Ectodermal cell (in vitro differentiated cells): Measurements from ENCODE around the gene WWC2.

ENCODE experiments used
- H3K27ac ChIP-seq: 2 replicates; pipeline ENCODE4 v1.7.0; 2013; ENCODE audit warnings: mild to moderate bottlenecking, low read depth, low read length; ENCODE audit not compliant: insufficient read depth, poor library complexity, severe bottlenecking
- H3K27me3 ChIP-seq: 2 replicates; pipeline ENCODE4 v1.7.0; 2013; ENCODE audit warnings: mild to moderate bottlenecking, low read length; ENCODE audit not compliant: insufficient read depth, control insufficient read depth, poor library complexity, severe bottlenecking
- H3K36me3 ChIP-seq: one replicate; pipeline ENCODE4 v1.7.0; 2013; ENCODE audit warnings: low read length; ENCODE audit not compliant: control insufficient read depth, insufficient read depth
- H3K4me1 ChIP-seq: one replicate; pipeline ENCODE4 v1.7.0; 2013; ENCODE audit warnings: low read length; ENCODE audit not compliant: control insufficient read depth, insufficient read depth
- H3K4me3 ChIP-seq: 2 replicates; pipeline ENCODE4 v1.7.0; 2013; ENCODE audit warnings: low read depth, low read length, control low read depth; ENCODE audit not compliant: insufficient read depth
- H3K9me3 ChIP-seq: 2 replicates; pipeline ENCODE4 v1.7.0; 2013; ENCODE audit warnings: mild to moderate bottlenecking, low read length, moderate library complexity; ENCODE audit not compliant: control insufficient read depth
- WGBS, 2 experiments: methylation state at CpG; one replicate each; pipeline ENCODE4 v1.1.7; 2013; ENCODE audit warnings: missing lambda C conversion rate in 2 of 2; 5-methylcytosine and 5-hydroxymethylcytosine counted together

WWC2 gene

DNA sequence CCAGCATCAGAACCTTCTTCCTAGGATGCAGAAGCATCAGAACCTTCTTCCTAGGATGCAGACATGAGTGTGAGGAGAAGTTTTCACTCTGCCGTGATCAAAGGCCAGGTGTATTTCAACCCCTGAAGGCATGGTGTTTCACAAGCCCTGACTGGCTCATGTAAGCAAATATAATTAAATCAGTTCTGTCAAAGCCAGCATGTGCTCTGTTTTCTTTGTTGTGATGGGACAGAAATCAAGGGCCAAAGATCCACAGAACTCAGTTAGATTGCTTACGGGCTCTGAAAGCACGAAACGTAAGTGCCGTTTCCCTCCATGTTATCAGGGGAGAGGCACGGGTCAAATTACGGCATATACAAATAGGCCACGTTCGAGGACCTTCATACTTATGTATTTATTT is 255.2 kb downstream of the WWC2 start:
- H3K27ac ChIP-seq: no peak overlapping the region

DNA sequence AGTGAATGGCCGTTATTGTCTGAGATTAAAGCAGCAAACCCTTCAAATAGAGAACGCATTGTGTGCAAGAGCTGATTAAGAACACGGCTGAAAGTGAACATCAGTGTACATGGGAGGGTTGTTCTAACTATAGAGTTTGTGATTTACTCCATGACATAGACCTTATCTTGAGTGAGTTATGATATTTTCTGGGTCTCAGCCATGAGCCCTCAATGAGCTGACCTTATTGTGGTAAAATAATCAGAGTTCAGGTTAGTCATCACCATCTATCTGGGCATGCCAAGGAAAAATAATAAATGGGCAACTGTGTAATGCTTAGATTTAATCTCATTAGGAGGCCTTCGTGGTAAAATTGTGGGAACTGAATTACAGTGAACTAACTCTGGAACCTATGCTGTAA is 256.3 kb downstream of the WWC2 start:
- Histone ChIP-seq H3K4me3 (no peak overlapping the region), H3K9me3 (no peaks in the 10 kb centered on the region), H3K27ac (no peak overlapping the region), H3K27me3 (no peaks in the 10 kb centered on the region), H3K36me3 (no peaks in the 10 kb centered on the region), H3K4me1 (no peaks in the 10 kb centered on the region)
- 93 to 97% methylated on average over 4 of the region's 4 CpGs for WGBS, 2 experiments

More for the DNA sequence above, 255.2 kb downstream of the WWC2 start:
- Histone ChIP-seq H3K4me1 (no peaks in the 10 kb centered on the region), H3K9me3 (no peaks in the 10 kb centered on the region), H3K27me3 (no peaks in the 10 kb centered on the region), H3K4me3 (no peak overlapping the region), H3K36me3 (no peaks in the 10 kb centered on the region)
- 84 to 88% methylated on average over 9 of the region's 9 CpGs for WGBS, 2 experiments

DNA sequence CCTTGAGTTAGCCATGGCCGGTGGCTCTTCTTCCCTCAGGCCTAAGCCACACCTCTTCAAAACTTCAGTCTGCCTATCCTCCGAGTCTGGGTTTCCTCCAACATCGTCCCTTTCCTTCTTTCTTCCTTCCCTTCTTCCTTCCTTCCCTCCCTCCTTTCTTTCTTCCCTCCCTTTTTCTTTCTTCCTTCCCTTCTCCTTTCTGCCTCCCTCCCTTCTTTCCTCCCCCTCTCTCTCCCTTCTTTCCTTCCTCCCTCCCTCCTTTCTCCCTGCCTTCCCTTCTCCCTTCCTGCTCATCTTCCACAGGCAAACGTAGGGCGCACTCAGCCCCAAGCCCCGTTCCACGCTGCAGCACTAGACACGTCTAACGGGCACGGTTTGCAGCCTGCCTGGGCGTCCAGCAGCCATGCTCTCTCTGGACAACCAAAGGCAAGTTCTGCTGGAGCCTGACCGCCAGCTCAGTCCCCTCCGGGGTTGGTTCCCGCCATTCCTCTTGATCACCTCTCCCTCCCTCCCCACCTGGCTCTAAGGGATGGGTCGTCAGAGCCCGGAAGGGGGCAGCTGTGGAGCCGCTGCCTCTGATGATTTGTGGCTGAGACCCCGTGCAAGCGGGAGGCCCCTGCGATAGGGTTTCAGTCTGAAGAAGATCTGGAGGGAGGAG is 257.2 kb downstream of the WWC2 start:
- no peaks in the 10 kb centered on the region for H3K27me3 ChIP-seq
- no peaks in the 10 kb centered on the region for H3K9me3 ChIP-seq
- no peaks in the 10 kb centered on the region for H3K4me1 ChIP-seq
- WGBS, 2 experiments: 88 to 92% methylated on average over 20 of the region's 20 CpGs
- no peak overlapping the region for H3K4me3 ChIP-seq
- no peak overlapping the region for H3K27ac ChIP-seq
- H3K36me3 ChIP-seq: no peaks in the 10 kb centered on the region

DNA sequence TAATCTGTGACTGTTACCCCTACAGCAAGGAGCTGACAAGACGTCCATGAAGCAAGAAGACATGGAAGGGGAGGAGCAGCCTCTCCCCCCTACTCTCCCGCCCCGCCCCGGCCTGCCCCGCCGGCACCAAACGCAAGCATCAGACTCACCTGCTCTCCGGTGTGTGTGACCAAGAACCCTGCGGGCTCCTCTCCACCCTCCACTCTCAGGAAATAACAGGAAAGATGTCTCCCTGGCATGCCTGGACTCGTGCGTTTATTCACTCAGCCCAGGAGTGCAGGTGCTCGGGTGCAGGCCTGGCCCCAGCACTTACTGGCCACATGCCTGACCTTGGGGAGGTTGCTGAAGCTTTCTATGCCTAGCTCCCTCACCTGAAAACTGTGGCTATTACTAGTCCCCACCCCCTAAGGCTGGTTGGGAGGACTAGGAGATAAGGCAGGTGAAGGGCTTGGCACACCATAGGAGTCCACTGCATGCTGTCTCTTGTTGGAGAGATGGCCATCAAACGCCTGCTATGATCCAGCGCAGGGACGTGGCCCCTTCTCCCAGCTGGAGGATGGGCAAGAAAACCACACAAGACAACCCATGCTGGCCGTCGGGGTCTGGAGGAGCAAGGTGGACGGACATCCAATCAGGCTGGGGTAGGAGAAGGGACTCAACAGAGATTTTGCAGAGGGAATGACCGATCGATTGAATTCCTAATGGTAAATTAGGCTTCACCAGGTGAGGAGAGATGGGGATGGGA is 258.0 kb downstream of the WWC2 start:
- H3K4me3 ChIP-seq: no peak overlapping the region
- no peak overlapping the region for H3K27ac ChIP-seq
- 94% methylated on average over 20 of the region's 20 CpGs for WGBS, 2 experiments
- no peaks in the 10 kb centered on the region for H3K9me3 ChIP-seq
- H3K4me1 ChIP-seq: no peaks in the 10 kb centered on the region
- no peaks in the 10 kb centered on the region for H3K27me3 ChIP-seq
- no peaks in the 10 kb centered on the region for H3K36me3 ChIP-seq

DNA sequence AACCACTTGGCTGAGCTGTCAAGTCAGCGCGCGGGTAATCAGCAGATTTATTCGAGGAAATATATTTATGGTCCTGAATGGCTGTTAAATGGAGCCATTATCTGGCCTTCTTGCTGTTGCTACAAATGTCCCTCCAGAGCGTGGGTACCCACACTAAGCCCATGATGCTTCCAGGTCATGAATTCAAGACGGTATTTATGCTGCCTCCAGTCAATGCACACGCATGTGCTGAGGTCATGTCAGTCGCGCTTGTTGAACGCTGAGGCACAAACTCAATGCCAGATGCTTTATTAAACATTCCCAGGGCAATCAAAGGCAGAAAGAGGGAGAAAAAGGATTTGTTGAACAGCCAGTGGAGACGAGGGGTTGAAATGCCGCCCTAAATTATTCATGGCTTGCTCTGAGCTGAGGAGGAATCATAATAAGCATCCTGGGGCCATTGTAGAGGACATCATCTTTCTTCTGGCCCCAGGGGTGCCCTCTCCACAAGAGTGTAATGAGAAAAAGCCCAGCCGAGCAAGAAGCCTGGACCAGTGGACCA is 259.2 kb downstream of the WWC2 start:
- Histone ChIP-seq H3K27ac (no peak overlapping the region), H3K27me3 (no peaks in the 10 kb centered on the region), H3K4me1 (no peaks in the 10 kb centered on the region), H3K9me3 (no peaks in the 10 kb centered on the region), H3K36me3 (no peaks in the 10 kb centered on the region), H3K4me3 (no peak overlapping the region)
- 86% methylated on average over 13 of the region's 13 CpGs for WGBS, 2 experiments

DNA sequence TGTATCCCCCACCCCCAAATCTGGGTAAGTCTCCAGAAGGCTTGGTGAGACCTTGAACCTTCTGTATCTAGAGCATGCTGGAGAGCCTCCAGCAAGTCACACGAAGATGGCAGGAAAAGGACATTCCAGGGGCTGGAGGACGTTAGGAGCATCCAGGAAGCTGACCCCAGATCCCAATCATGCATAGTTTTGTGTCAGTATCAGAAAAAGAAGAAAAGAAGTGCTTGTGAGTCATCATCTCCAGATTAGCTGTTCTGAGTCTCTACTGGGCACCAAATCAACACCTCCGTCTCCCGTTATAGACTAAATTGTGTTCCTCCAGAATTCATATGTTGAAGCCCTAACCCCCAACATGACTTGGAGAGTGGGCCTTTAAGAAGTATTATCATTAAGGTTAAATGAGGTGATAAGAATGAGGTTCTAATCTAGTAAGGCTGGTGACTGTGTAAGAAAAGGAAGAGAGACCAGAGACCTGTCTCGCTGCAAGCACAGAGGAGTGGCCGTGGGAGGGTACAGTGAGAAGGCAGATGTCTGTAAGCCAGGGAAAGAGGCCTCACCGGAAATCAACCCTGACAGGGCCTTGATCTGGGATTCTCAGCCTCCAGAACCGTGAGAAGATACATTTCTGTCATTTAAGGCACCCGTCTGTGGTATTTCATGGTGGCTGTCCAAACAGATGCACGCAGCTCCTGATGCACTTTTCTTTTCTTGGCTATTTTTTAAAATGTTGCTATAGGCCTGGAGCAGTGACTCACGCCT is 261.3 kb downstream of the WWC2 start:
- Histone ChIP-seq H3K4me1 (peaks cover 5% of the 10 kb centered on the region), H3K4me3 (no peak overlapping the region), H3K27me3 (no peaks in the 10 kb centered on the region), H3K27ac (no peak overlapping the region), H3K36me3 (no peaks in the 10 kb centered on the region), H3K9me3 (no peaks in the 10 kb centered on the region)
- WGBS, 2 experiments: 84 to 85% methylated on average over 11 of the region's 11 CpGs

DNA sequence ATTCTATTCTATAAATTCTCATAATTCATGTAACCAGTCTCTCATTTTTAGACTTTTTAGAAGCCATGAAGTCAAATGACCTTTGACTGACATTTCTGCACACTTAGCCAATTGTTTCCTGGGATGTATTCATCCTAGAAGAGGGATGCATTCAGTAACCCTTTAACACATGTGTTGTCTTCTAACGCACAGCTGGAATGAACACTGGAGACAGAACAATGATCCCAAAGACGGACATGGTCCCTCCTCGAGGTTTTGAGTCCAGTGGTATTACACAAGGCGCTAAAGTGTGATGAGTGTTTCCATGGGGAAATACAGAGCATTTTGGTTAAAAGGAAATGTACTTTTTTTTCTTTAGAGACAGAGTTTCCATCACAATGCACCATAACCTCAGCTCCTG is 263.0 kb downstream of the WWC2 start:
- Histone ChIP-seq H3K9me3 (no peaks in the 10 kb centered on the region), H3K36me3 (no peaks in the 10 kb centered on the region), H3K27ac (no peak overlapping the region), H3K4me1 (peaks cover 5% of the 10 kb centered on the region), H3K4me3 (no peak overlapping the region), H3K27me3 (no peaks in the 10 kb centered on the region)
- 97 to 98% methylated on average over 4 of the region's 4 CpGs for WGBS, 2 experiments

DNA sequence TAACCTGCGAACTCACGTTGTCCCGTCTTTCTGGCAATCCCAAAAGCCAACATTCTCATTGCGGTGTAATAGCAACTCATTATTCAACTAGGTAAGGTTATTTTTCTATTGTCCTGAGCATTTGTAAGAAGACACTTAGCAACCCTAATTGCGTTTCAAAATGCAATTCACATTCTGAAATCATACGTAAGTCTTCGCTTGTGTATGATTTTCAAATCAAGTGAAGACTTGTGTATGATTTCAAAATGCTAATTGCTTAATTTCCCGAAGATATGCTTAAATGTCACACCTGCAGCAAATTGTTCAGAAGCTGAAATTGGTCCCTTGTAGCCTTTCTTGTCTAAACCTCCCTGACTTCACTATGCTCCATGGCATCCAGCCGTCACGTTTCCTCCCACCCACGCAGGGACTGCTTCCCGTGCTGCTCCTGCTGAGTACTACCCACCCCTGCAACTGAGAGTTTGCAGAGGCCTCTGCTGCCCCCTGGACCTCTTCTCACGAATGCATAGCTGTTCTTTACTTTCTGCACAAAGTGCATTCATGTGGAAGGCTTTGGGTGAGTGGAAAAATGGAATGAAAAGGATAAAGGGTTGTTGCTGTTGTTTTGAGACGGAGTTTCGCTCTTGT is 264.0 kb downstream of the WWC2 start:
- WGBS, 2 experiments: 73 to 75% methylated on average over 15 of the region's 15 CpGs
- no peak overlapping the region for H3K27ac ChIP-seq

DNA sequence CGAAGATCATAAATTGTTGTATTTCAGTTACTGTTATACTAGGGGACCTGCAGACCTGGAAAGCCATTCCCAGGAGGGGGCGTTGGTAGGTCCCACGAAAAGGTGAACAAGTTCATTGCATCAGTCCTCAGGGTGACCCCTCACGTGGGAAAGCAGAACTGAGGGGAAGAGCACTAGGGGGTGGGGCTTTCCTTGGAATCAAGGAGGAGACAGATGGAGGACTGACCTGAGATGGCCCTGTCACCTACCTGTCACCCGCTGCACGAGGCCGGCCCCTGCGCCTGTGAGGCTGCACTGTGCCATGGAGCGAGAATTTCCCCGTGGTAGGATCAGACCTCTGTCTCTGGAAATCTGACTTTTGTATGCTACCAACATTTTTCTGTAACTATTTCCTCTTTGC is 265.0 kb downstream of the WWC2 start:
- 78 to 80% methylated on average over 10 of the region's 10 CpGs for WGBS, 2 experiments
- Histone ChIP-seq H3K4me3 (no peak overlapping the region), H3K36me3 (no peaks in the 10 kb centered on the region), H3K27ac (no peak overlapping the region), H3K9me3 (no peaks in the 10 kb centered on the region), H3K27me3 (no peaks in the 10 kb centered on the region), H3K4me1 (peaks cover 5% of the 10 kb centered on the region)

More for the DNA sequence above, 264.0 kb downstream of the WWC2 start:
- no peaks in the 10 kb centered on the region for H3K36me3 ChIP-seq
- H3K4me1 ChIP-seq: peaks cover 5% of the 10 kb centered on the region
- no peaks in the 10 kb centered on the region for H3K9me3 ChIP-seq
- H3K27me3 ChIP-seq: no peaks in the 10 kb centered on the region
- no peak overlapping the region for H3K4me3 ChIP-seq
